Prostate gland (tissue), 2 donors: ENCODE results near the gene ZNF581.

Source experiments
- CTCF ChIP-seq, 4 experiments: fragments of 200-600 bp in 2 of 4; fragments of 450-650 bp in 2 of 4; sonication (generic) in 2 of 4; IDR thresholded peaks; 1 replicate in 3 of 4; 2 replicates in 1 of 4; pipeline ENCODE4 v1.5.1; 2016 to 2019; ENCODE audit warnings: antibody characterized with exemption in 4 of 4, mild to moderate bottlenecking in 2 of 4, moderate library complexity in 2 of 4
- POLR2A ChIP-seq: fragments of 450-650 bp; IDR thresholded peaks from one replicate; pipeline ENCODE4 v1.6.1; 2016; ENCODE audit warnings: antibody characterized with exemption, mild to moderate bottlenecking

- TF ChIP-seq CTCF (IDR thresholded peaks at IDR 0.05) (peak; percentile 29 to 62 (median 40)), POLR2A (no peak)
Observed at GRCh38 chr19:55640043-55640576, 3.3 kb upstream of the ZNF581 start.
